ENCODE measurements around the gene COA1. TPM values are rescaled to one million over a fixed set of nuclear protein-coding genes. Genes with fewer than 3 reads are reported as not detected.

Gene COA1
- total RNA-seq, 4 donors from 2014 or later, result 26.1 to 49.0 (median 30.9) TPM

DNA sequence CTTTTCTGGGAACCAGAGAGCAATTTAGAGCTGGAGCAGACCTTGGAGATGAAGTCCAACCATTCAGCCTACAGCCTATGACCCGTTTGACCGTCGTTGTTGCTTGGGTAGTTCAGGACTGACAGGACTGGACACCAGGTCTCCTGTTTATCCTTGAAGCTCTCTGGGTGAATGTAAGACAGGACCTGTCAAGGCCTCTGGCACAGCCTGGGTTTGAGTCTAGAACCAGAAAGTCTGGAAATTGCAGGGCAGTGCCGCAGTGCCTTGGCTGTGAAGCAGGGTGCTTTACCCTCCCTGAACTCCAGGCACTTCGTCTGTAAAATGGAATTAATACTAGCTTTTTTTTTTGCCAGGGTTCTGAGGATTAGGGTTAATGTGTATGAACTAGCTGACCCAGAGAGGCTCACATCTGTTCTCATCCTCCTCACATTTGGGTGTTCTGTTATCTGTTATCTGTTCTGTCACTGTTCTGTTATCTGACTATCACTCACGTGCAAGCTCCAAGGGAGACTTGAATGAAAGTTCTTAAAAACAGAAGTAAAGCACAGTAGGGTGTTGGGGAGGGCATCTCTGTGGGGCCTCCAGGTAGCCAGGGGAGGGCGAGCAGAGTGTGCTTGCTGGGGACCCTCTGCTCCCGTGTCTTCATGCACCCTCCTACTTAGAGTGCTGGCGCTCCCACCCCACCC lies 39.0 kb upstream of the COA1 start:
- H3K27ac ChIP-seq (replicated peaks in 1 of 4), result no peak overlapping the region
- H3K4me1 ChIP-seq, result peaks cover 3 to 30% (median 22%) of the 10 kb centered on the region in 4 donors
- WGBS, result 93% methylated on average over 9 of the region's 9 CpGs
- no peak for DNase-seq (ENCODE audit: extremely low spot score)
- TF ChIP-seq POLR2AphosphoS5 (IDR thresholded peaks at IDR 0.05), result no peak
- TF ChIP-seq, protein P1, sequence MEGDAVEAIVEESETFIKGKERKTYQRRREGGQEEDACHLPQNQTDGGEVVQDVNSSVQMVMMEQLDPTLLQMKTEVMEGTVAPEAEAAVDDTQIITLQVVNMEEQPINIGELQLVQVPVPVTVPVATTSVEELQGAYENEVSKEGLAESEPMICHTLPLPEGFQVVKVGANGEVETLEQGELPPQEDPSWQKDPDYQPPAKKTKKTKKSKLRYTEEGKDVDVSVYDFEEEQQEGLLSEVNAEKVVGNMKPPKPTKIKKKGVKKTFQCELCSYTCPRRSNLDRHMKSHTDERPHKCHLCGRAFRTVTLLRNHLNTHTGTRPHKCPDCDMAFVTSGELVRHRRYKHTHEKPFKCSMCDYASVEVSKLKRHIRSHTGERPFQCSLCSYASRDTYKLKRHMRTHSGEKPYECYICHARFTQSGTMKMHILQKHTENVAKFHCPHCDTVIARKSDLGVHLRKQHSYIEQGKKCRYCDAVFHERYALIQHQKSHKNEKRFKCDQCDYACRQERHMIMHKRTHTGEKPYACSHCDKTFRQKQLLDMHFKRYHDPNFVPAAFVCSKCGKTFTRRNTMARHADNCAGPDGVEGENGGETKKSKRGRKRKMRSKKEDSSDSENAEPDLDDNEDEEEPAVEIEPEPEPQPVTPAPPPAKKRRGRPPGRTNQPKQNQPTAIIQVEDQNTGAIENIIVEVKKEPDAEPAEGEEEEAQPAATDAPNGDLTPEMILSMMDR (IDR thresholded peaks at IDR 0.05), result no peak
- no peak for TF ChIP-seq EP300 (IDR thresholded peaks at IDR 0.05)
- intact Hi-C loops (cut with DNase I), result no loop called here
- H3K9me3 ChIP-seq, result no peaks in the 10 kb centered on the region
- peaks cover 7 to 25% (median 18%) of the 10 kb centered on the region in 4 donors for H3K36me3 ChIP-seq
- H3K4me3 ChIP-seq, result no peak overlapping the region
- no peaks in the 10 kb centered on the region for H3K27me3 ChIP-seq

DNA sequence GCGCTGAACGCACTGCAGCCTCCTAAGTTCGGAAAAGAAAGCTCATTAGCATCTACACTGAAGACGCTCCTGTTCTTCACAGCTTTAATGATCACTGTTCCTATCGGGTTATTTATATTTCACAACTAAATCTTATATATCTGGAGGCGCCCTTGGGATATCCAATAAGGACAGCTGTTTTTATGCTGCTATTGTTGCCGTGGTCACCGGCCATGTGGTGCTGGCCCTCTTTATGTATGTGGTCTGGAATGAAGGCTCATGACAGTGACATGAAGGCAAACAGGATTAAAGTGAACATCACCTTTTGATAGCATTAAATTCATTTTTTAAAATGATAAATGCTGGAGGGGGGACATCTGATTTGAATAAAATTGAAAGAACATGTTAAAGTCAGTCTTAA lies 38.0 kb upstream of the COA1 start:
- Histone ChIP-seq H3K4me3 (no peak overlapping the region), H3K27me3 (no peaks in the 10 kb centered on the region), H3K4me1 (peaks cover 3 to 38% (median 32%) of the 10 kb centered on the region in 4 donors), H3K36me3 (peaks cover 7 to 18% (median 14%) of the 10 kb centered on the region in 4 donors), H3K9me3 (no peaks in the 10 kb centered on the region), H3K27ac (replicated peaks in 1 of 4) (no peak overlapping the region)
- intact Hi-C loops (cut with DNase I), result no loop called here
- TF ChIP-seq POLR2AphosphoS5 (IDR thresholded peaks at IDR 0.05) (no peak), EP300 (IDR thresholded peaks at IDR 0.05) (no peak), POLR2A (IDR thresholded peaks at IDR 0.05; ENCODE audit: low read depth) (no peak)
- TF ChIP-seq, protein P1 (IDR thresholded peaks at IDR 0.05), result no peak
- WGBS, result 90% methylated on average over 8 of the region's 8 CpGs
- no peak for DNase-seq (ENCODE audit: extremely low spot score)

DNA sequence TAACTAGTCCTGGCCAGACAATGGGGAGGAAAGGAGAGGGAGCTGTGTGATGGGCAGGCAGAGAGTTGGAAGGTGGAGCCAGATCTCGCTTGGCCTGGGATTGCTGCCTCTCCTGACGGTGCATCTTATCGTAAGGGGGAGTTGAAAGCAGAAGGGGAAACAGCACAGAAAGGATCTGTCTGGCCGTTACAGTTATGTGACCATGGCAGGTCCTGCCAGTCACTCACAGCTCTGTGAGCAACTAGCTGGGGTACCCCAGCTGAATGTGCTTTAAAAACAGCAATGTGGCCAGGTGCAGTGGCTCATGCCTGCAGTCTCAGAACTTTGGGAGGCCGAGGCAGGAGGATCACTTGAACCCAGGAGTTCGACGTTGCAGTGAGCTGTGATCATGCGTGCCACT lies 37.2 kb upstream of the COA1 start:
- Histone ChIP-seq H3K9me3 (no peaks in the 10 kb centered on the region), H3K27me3 (no peaks in the 10 kb centered on the region), H3K27ac (replicated peaks in 1 of 4) (no peak overlapping the region), H3K4me3 (no peak overlapping the region), H3K36me3 (peaks cover 4 to 11% (median 6%) of the 10 kb centered on the region in 4 donors), H3K4me1 (peaks cover 3 to 45% (median 38%) of the 10 kb centered on the region in 4 donors)
- WGBS, result 71% methylated on average over 8 of the region's 8 CpGs
- intact Hi-C loops (cut with DNase I), result no loop called here
- DNase-seq (ENCODE audit: extremely low spot score), result no peak
- TF ChIP-seq EP300 (IDR thresholded peaks at IDR 0.05) (no peak), POLR2AphosphoS5 (IDR thresholded peaks at IDR 0.05) (no peak)

DNA sequence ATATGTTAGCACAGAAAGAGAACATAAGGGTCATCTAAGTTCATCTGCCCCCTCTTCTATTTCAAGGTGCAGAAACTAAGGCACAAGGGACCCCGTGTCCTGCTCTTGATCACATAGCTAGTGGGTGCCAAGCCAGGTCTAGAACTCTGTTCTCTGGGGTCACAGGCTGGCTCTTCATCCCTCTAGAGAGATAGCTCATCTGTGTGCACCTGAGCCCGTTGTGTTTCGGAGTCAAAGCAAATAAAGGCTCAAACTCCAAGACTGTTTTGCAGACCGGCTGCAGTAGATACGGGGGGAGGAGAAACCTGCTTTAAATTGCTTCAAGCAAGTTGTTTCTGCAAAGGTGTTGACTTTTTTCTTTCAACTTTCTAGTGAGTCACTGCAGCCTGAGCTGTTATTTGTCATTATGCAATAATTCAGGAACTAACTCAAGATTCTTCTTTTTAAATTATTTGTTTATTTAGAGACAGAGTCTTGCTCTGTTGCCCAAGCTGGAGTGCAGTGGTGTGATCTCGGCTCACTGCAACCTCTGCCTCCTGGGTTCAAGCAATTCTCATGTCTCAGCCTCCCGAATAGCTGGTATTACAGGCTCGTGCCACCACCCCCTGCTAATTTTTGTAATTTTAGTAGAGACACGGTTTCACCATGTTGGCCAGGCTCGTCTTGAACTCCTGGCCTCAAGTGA lies 35.6 kb upstream of the COA1 start:
- Histone ChIP-seq H3K4me1 (peaks cover 3 to 49% (median 45%) of the 10 kb centered on the region in 4 donors), H3K27me3 (no peaks in the 10 kb centered on the region), H3K9me3 (no peaks in the 10 kb centered on the region), H3K4me3 (no peak overlapping the region), H3K27ac (replicated peaks in 1 of 4) (peak overlapping the region in 3 of 4 donors; percentile 11 to 53 (median 32)), H3K36me3 (peaks cover 0 to 5% (median 0%) of the 10 kb centered on the region in 4 donors)
- WGBS, result 71% methylated on average over 10 of the region's 10 CpGs
- DNase-seq (ENCODE audit: extremely low spot score), result peak; percentile 64
- intact Hi-C loops (cut with DNase I), result no loop called here
- TF ChIP-seq EP300 (IDR thresholded peaks at IDR 0.05) (no peak), POLR2A (IDR thresholded peaks at IDR 0.05; ENCODE audit: low read depth) (no peak), POLR2AphosphoS5 (IDR thresholded peaks at IDR 0.05) (no peak)
- TF ChIP-seq, protein P1 (IDR thresholded peaks at IDR 0.05), result no peak

DNA sequence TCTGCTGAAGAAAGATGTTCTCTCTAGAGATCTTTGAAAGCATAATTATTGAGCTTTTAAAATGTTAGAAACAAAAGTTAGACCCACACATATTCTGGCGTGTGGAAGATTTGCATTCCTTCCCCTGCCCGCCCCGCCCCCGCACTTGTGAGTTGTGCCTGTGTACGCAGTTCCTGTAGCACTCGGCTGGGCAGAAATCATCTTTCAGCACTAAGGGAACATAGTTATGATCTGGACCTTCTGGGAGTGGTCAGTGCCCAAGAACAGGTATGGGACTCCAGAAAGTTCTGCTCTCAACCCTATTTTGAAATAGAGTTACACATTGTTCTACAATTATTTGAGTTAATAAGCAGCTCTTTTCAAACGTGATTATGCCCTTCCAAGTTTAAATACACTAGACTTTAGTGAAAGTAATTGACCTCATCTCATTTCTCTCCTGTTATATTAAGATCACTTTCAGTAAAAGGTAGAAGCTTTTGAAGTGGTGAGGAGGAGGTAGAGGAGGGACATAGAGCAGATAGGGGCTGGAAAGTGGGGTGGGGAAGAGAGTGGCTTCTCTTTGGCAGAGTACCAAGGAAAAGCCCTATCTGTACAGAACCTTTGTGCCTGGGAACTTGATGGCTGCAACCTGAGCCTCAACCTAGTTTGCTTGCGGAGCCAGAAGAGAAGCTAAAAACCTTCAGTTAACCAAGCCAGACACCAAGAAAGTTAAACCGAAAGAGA lies 34.9 kb upstream of the COA1 start:
- Histone ChIP-seq H3K27ac (replicated peaks in 1 of 4) (peak overlapping the region; percentile 11 to 53 (median 36)), H3K4me3 (no peak overlapping the region), H3K27me3 (no peaks in the 10 kb centered on the region), H3K9me3 (no peaks in the 10 kb centered on the region), H3K4me1 (peaks cover 3 to 57% (median 49%) of the 10 kb centered on the region in 4 donors), H3K36me3 (peaks cover 0 to 5% (median 0%) of the 10 kb centered on the region in 4 donors)
- intact Hi-C loops (cut with DNase I), result no loop called here
- WGBS, result 42% methylated on average over 9 of the region's 9 CpGs
- no peak for TF ChIP-seq POLR2AphosphoS5 (IDR thresholded peaks at IDR 0.05)
- no peak for TF ChIP-seq POLR2A (IDR thresholded peaks at IDR 0.05; ENCODE audit: low read depth)
- TF ChIP-seq EP300 (IDR thresholded peaks at IDR 0.05), result no peak
- TF ChIP-seq, protein P1 (IDR thresholded peaks at IDR 0.05), result no peak
- peak; percentile 91 for DNase-seq (ENCODE audit: extremely low spot score)

Data from esophagus muscularis mucosa (tissue), 4 donors.